Head of caudate nucleus (tissue), 42 donors: ENCODE data around the gene EPHA3.

Experiments
- DNase-seq, 42 donors: peaks; one replicate each; pipeline versions ENCODE4 v3.0.0 to v3.0.0-alpha.2; 2020 to 2021; ENCODE audit warnings: mixed read lengths in 7 of 42
- intact Hi-C: fragments of 100-400 bp; cut with DNase I; formaldehyde crosslinking; loops from one replicate; pipeline ENCODE4 v1.15.0; 2022

EPHA3 gene

GRCh38 chr3:89395456-89395855 is 288.0 kb downstream of the EPHA3 start:
- intact Hi-C loops, result no loop called here
- DNase-seq, result no peak

- intact Hi-C loops, result no loop called here
- no peak for DNase-seq
Observed at GRCh38 chr3:89395996-89396395, 288.6 kb downstream of the EPHA3 start.

GRCh38 chr3:89402051-89402450 is 294.6 kb downstream of the EPHA3 start:
- no peak for DNase-seq
- intact Hi-C loops, result no loop called here

GRCh38 chr3:89405176-89405575 is 297.8 kb downstream of the EPHA3 start:
- no peak for DNase-seq
- intact Hi-C loops, result no loop called here

- intact Hi-C loops, result no loop called here
- no peak for DNase-seq
Observed at GRCh38 chr3:89405593-89405992, 298.2 kb downstream of the EPHA3 start.

GRCh38 chr3:89411201-89411600 is 303.8 kb downstream of the EPHA3 start:
- intact Hi-C loops, result no loop called here
- DNase-seq, result no peak

GRCh38 chr3:89414270-89414669 is 306.8 kb downstream of the EPHA3 start:
- intact Hi-C loops, result no loop called here
- no peak for DNase-seq

- DNase-seq, result no peak
- intact Hi-C loops, result no loop called here
Observed at GRCh38 chr3:89419647-89420241, 312.3 kb downstream of the EPHA3 start.

GRCh38 chr3:89426060-89426459 is 318.6 kb downstream of the EPHA3 start:
- intact Hi-C loops, result no loop called here
- no peak for DNase-seq

GRCh38 chr3:89434621-89435380 is 327.4 kb downstream of the EPHA3 start:
- no peak for DNase-seq
- intact Hi-C loops, result no loop called here

GRCh38 chr3:89436846-89437245 is 329.4 kb downstream of the EPHA3 start:
- DNase-seq, result no peak
- intact Hi-C loops, result no loop called here

- DNase-seq, result no peak
- intact Hi-C loops, result no loop called here
Observed at GRCh38 chr3:89440386-89440785, 333.0 kb downstream of the EPHA3 start.

GRCh38 chr3:89441141-89441540 is 333.7 kb downstream of the EPHA3 start:
- DNase-seq, result no peak
- intact Hi-C loops, result no loop called here

GRCh38 chr3:89446593-89446992 is 339.2 kb downstream of the EPHA3 start:
- intact Hi-C loops, result no loop called here
- no peak for DNase-seq

- DNase-seq, result no peak
- intact Hi-C loops, result no loop called here
Observed at GRCh38 chr3:89447243-89447642, 339.8 kb downstream of the EPHA3 start.

- intact Hi-C loops, result no loop called here
- no peak for DNase-seq
Observed at GRCh38 chr3:89449086-89449485, 341.7 kb downstream of the EPHA3 start.

GRCh38 chr3:89452066-89452465 is 344.6 kb downstream of the EPHA3 start:
- intact Hi-C loops, result no loop called here
- no peak for DNase-seq

GRCh38 chr3:89455240-89455639 is 347.8 kb downstream of the EPHA3 start:
- DNase-seq, result no peak
- intact Hi-C loops, result no loop called here

GRCh38 chr3:89467898-89468363 is 360.5 kb downstream of the EPHA3 start:
- DNase-seq, result no peak
- intact Hi-C loops, result no loop called here

- DNase-seq, result no peak
- intact Hi-C loops, result no loop called here
Observed at GRCh38 chr3:89472101-89472500, 364.7 kb downstream of the EPHA3 start.
